HG03196 (cell line): ENCODE measurements around the gene FST.

Experiments
- ATAC-seq: cut with Tn5 transposase; IDR thresholded peaks from one replicate; pipeline ENCODE4 v1.9.1; 2021; ENCODE audit not compliant: unreplicated experiment

FST gene

GRCh38 chr5:53480416-53481158, at the start of gene FST:
FST (plus strand) TSS chr5:53480629; CDS start chr5:53480792, 163 bp downstream.
- no peak for ATAC-seq

DNA sequence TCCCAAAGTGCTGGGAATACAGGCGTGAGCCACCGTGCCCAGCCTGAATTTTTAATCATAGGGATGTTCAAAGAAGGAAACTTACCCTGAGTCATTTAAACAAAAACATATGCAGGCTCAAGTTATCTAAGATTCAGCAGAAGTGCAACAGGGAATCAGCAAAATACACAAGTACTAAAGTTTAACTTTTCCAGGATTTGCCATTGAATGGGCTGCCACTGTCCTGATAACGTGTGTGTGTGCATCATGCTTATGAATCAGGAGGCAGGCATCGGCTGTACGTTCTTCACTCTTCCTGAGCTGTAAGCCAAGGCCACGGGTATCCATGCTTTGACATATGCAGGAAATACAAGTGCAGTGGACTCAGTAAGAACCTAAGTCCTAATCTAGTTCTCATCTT, 48.8 kb upstream of the FST start:
- no peak for ATAC-seq

DNA sequence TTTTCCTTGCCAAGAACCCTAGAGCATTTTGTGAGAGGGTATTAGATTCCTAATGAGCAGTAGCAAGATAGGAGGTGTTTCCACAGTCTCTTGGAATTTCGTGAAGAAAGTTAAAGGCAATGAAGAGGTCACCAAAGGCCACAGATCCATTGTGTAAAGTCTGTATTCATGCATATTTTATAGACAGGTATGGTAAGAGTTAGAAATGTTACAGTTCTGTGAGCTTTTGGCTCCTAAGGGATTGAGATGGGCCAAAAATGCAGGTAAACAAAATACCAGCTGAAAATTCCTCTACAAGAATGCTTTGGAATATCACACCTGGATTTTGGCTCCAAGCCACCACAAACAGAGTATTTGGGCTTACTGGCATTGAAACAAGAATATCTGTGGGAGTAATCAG, 47.4 kb upstream of the FST start:
- no peak for ATAC-seq

GRCh38 chr5:53434541-53434940, 45.9 kb upstream of the FST start:
- no peak for ATAC-seq

- ATAC-seq = no peak
Observed at GRCh38 chr5:53436480-53437191, 43.8 kb upstream of the FST start.

- no peak for ATAC-seq
Observed at GRCh38 chr5:53438079-53438478, 42.4 kb upstream of the FST start.

GRCh38 chr5:53438486-53439472, 41.6 kb upstream of the FST start:
- ATAC-seq = no peak

DNA sequence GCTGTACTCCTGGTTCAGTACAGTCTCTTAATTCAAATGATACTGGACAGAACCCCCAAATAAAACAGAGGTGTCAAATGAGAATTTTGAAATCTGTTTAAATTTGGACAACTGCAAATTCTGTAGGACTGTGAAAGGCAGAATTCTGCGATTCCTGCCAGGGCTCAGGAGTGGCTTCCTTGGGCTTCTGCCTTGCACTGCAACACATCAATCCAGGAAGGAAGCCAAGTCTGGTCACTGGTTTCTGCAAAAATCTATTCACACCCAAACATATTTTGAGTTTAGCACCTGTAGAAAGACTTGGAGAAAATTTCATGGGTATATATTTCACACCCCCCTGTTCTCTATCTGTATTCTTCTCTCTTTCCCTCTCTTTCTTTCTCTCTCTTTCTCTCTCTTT, 37.5 kb upstream of the FST start:
- no peak for ATAC-seq

DNA sequence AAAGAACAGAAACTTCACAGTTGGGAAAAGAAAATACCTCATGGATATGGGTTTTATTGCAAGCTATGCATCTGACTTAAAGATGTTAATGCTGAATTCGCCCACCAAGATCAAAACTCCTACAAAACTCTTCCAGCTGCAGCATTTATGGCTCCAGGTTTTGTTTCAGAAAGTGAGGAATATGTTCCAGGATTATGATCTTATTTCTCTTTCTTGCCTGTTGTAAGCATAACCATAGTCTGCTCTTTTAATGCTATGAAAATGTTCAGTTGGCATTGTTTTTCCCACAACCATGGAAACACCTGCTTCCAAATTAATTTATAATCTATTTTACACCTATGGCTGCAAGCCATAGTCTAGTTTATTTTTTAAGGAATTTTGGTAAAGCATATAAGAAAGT, 34.9 kb upstream of the FST start:
- no peak for ATAC-seq

- ATAC-seq = no peak
Observed at GRCh38 chr5:53446908-53447307, 33.5 kb upstream of the FST start.

DNA sequence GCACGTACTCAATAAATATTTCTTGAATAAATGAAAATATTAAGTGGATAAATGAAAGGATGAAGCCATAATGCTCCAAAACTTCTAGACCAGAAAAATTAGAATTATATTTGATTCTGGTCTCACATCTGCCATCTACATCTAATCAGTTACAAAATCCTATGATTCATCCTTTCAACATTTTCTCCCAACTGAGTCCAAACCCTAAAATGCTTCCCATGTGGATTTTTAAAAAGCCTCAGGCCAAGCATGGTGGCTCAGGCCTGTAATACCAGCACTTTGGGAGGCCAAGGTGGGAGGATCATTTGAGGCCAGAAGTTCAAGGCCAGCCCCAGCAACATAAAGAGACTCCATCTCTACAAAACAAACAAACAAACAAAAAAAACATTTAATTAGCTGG, 31.6 kb upstream of the FST start:
- no peak for ATAC-seq

DNA sequence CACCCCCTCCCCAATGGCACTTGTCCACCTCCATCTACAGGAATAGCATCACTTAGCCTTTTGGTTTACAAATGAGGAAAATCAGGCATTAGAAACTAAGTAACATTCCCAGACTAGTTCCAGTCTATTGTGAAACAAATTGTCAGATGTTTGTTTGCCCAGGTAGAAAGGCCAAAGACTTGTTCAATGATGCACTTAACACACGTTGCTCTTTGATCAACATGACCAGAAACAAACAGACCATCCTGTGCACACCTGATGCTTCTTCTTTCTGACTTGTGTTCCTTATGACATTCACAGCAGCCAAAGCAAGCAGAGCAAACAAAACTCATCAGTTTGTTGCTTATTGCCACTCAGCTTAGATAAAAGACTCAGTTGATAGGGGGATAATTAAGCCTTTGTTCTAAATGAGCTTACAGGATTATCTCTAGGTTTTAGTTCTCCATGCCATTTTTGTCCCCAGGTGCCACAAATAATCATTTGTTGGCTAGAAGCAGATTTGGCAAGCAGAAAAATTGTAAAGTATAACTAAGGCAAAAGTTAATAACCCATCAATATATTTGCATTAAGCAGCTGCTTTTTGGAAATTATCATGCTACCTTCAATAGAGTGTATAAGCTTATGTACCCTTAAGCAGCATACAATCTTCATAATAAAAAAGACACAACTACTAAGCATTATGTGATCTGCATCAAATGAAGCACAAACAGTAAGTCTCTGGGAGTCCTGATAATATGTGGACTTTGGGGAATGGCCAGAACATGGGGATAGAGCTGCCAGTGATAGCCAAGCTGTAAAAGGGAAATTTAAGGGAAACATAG, 26.3 kb upstream of the FST start:
- ATAC-seq = no peak

- no peak for ATAC-seq
Observed at GRCh38 chr5:53454719-53455000, 25.8 kb upstream of the FST start.

DNA sequence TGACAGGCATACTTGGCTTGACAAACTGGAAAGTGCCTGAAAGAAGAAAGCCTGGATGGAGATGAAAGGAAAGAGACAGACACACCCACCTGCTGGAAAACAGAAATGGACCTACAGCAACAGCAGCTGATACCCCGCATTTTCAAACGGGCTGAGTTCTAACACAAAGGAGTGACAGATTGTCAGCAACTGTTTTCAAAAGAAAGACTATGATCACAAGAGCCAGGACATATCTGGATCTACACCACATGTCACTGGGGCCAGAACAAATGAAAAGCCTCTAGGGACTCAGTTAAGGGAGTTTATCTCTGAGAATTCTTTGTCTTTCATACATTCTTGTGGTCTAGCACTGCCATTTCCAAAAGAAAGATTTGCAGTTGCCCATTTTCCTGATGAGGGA, 24.1 kb upstream of the FST start:
- no peak for ATAC-seq

- ATAC-seq = no peak
Observed at GRCh38 chr5:53463909-53464621, 16.4 kb upstream of the FST start.

DNA sequence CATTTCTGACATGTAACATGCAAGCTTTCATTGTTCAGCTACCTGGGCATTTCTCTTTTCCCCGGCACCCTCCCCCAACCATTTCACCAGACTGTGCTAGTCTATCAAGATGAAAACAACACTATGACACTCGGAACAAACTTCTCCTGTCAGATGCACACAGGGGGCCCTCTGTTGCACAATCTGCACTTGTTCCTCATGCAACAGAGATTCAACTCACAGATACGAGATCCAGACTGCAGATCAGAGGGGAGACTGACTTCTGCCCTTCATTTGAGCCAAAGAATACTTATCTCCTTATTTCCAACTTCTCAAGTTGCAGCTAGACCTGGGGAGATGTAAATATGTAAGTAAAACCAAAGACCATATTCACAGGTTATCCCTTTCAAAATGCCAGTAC, 15.7 kb upstream of the FST start:
- no peak for ATAC-seq

DNA sequence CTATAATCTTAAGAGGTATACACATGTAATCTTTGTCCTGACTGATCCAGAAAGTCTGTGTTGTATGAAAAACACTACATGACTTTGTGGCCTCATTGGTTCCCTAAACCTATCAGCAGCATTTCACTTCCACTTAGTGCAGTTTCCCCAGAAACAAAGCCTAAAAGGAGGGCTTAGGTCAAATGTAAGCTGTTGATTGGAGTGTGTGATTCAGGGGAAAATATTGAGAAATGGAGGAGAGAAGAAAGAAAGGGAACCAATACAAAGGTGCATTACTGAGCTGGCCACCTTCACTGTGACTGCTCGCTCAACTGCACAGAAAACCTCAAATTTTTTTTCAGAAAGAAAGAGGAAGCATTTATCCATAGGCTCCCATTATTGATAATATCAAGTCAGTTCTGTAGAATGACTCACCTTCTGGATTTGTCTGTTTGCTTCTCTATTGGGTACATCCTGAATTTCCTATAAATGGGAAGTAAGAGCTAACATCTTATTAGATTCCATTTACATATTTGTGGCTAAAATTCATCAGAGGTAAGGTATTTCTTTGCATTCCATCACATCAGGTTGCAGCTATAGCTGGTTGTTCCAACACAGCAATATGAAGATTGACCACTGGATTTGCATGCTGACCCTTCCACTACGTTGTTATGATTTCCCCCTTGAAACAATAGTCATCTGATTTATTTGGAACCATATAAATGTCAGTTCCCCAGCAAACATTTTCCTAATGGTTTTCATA, 10.3 kb upstream of the FST start:
- ATAC-seq = no peak

GRCh38 chr5:53472279-53472678, 8.2 kb upstream of the FST start:
- no peak for ATAC-seq

DNA sequence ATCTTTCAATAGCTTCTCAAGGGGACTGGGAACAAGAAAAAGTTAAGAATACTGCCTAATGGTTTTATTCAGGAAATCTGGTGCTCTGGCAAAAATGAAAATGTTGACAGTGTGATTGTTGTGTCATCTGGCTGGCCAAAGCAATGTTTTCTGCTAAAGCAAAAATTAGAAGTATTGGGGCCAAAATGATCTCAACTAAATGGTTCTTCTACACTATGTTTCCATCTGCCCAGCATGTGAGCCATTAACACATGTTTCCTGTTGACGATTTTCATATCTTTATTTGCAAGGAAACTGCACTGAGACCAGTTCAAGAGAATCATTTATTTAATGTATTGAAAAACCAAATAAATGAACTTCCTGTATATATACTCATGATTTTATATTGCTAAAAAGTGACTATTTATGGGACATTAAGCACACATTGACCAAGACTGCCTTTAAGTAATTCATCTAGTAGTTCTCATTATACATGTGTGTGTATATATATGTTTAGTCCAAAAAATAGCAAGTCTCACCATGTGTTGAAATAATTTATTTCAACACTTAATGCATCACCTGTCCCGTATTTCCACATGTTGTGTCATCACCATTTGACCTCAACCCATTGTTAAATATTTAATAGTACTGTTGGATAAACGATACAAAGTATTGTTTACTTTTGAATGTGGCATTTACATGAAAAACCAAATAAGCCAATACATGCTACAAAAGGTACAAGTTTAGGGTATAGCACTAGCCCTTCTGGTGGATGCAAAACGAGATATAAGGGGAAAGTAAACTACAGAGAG, 7.5 kb upstream of the FST start:
- no peak for ATAC-seq
